Activated CD4-positive, alpha-beta memory T cell treated with anti-CD3 and anti-CD28 coated beads for 36 hours (primary cell): ENCODE data around the gene RNF150. TPM values are rescaled to one million over a fixed set of nuclear protein-coding genes. Genes with fewer than 3 reads are reported as not detected.

Experiments
- CTCF ChIA-PET: fragments of 350-600 bp; sonication (Branson Sonifier 250); formaldehyde crosslinking; loops from one replicate; lab custom pipeline; 2021; ENCODE audit warnings: antibody characterized with exemption, inconsistent platforms; lab: Charles Lee
- POLR2A ChIA-PET: fragments of 350-600 bp; sonication (Branson Sonifier 250); formaldehyde crosslinking; loops from one replicate; lab custom pipeline; 2021; ENCODE audit warnings: antibody characterized with exemption; lab: Charles Lee
- DNase-seq: peaks from one replicate; pipeline ENCODE4 v3.0.0-alpha.2; 2020
- H3K27ac Mint-ChIP-seq: one replicate; pipeline ENCODE4 v1.8.0; 2021; ENCODE audit warnings: mixed read lengths
- H3K27me3 Mint-ChIP-seq: one replicate; pipeline ENCODE4 v1.8.0; 2021; ENCODE audit warnings: mixed read lengths
- H3K36me3 Mint-ChIP-seq: one replicate; pipeline ENCODE4 v1.8.0; 2021; ENCODE audit warnings: mixed read lengths
- H3K4me1 Mint-ChIP-seq: one replicate; pipeline ENCODE4 v1.8.0; 2021; ENCODE audit warnings: low read depth, mixed read lengths
- H3K4me3 Mint-ChIP-seq: one replicate; pipeline ENCODE4 v1.8.0; 2021; ENCODE audit warnings: mild to moderate bottlenecking, mixed read lengths
- H3K9me3 Mint-ChIP-seq: one replicate; pipeline ENCODE4 v1.8.0; 2021; ENCODE audit warnings: mixed read lengths
- intact Hi-C: fragments of 100-400 bp; cut with micrococcal nuclease; formaldehyde crosslinking; loops from one replicate; pipeline ENCODE4 v1.15.1; 2023
- total RNA-seq, 2 experiments: library from RNA; stranded (reverse); gene quantifications; one replicate each; pipeline ENCODE4 v1.2.3, GENCODE V29; 2021

RNF150 gene
- total RNA-seq, 2 experiments from 2014 or later, result not detected

DNA sequence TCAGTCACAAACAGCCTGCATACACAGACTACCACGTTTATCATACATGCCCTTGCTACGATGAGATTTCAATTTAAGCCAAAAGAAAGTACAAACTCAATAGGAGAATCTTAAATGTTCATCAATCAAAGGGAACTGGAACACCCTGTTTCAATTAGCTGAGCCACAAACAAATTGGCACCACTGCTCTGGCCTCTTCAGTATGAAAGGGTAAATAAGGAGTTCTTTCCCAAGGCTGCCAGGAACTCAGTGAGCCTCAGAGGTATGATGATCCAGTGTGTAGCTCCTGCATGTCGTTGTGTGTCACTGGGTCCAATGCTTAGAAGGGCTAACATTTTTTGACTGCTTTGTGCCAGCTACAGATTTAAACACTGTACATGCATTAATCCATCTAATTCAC, 5.4 kb downstream of the RNF150 start:
- peaks cover 44% of the 10 kb centered on the region for H3K27me3 Mint-ChIP-seq
- no peak overlapping the region for H3K4me3 Mint-ChIP-seq
- H3K4me1 Mint-ChIP-seq, result peaks cover 5% of the 10 kb centered on the region
- POLR2A ChIA-PET, result no interaction called here
- intact Hi-C loops, result no loop called here
- no peaks in the 10 kb centered on the region for H3K36me3 Mint-ChIP-seq
- CTCF ChIA-PET, result no interaction called here
- H3K9me3 Mint-ChIP-seq, result no peaks in the 10 kb centered on the region
- no peak for DNase-seq
- no peak overlapping the region for H3K27ac Mint-ChIP-seq

DNA sequence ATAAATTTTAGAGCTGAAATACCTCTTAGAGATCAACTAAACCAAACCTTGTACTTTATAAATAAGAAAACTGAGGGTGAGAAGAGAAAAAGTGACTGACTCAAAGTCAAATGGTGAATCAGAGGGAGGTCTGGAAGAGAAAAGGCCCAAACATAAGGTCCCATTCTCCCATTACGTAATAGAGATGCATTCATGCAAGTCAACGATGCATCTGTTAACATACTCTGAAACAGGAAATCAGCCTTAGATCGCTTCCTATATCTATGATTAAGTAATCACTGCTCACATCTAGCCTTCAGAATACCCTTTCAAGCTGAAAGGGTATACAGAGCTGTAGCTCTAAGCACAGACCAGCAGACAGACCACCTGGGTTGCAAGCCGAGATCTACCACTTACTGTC, 6.5 kb downstream of the RNF150 start:
- peaks cover 39% of the 10 kb centered on the region for H3K27me3 Mint-ChIP-seq
- DNase-seq, result no peak
- peaks cover under 1% of the 10 kb centered on the region for H3K4me1 Mint-ChIP-seq
- CTCF ChIA-PET, result no interaction called here
- intact Hi-C loops, result no loop called here
- H3K27ac Mint-ChIP-seq, result no peak overlapping the region
- no peaks in the 10 kb centered on the region for H3K9me3 Mint-ChIP-seq
- no peak overlapping the region for H3K4me3 Mint-ChIP-seq
- no peaks in the 10 kb centered on the region for H3K36me3 Mint-ChIP-seq
- POLR2A ChIA-PET, result no interaction called here

DNA sequence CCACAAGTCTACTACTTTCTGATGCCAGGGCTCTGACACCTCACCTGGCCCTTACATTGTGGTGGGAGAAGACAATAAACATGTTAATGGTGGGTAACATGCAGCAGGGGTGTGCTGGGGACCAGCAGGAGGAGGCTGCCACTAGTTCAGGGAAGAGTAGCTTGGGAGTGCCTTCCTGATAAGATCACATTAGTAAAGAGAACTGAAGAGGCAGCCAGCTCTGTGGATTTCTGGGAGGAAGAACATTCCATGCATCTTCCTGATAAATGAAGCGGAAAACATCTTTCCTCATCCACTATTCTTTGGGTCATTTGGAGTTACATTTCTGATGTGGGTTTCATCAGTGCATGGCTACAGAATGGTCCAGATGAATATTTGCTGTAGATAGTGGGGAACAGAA, 9.0 kb downstream of the RNF150 start:
- Mint-ChIP-seq H3K27me3 (peaks cover 22% of the 10 kb centered on the region), H3K4me3 (no peak overlapping the region), H3K4me1 (no peaks in the 10 kb centered on the region), H3K36me3 (no peaks in the 10 kb centered on the region), H3K9me3 (no peaks in the 10 kb centered on the region), H3K27ac (no peak overlapping the region)
- ChIA-PET CTCF (no interaction called here), POLR2A (no interaction called here)
- intact Hi-C loops, result no loop called here
- no peak for DNase-seq

DNA sequence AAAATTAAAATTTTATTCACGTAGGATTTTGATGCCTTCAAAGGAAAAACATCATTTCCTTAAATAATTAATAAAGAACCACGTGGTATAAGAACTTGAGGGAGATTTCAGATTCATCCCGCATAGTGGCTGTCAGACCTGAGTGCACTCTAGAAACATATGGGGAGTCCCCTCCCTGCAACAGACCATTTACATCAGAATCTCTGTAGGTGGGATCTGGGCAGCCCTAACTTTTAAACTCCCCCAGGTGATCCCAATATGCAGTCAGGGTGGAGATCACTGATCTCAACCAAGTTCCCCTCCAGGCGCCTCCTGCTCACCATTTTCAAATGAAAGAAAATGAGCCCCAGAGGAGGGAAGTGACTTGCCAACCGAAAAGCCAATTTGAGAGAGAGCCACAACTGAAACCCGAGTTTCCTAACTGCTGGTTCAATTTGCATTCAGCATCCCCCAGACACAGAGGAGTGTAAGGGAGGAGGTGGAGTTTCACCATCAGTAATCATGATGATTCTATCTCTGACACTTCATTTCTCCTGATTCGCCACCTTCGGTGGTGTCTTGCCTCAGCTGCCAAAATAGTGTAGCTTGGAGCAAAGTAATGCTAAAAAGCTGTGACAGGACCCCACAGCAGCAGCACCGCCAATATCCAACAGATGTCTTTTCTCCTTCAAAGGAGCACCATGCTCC, 11.4 kb downstream of the RNF150 start:
- Mint-ChIP-seq H3K27me3 (peaks cover 9% of the 10 kb centered on the region), H3K9me3 (no peaks in the 10 kb centered on the region), H3K4me1 (no peaks in the 10 kb centered on the region), H3K27ac (no peak overlapping the region), H3K4me3 (no peak overlapping the region), H3K36me3 (no peaks in the 10 kb centered on the region)
- intact Hi-C loops, result no loop called here
- DNase-seq, result no peak
- ChIA-PET POLR2A (no interaction called here), CTCF (no interaction called here)

DNA sequence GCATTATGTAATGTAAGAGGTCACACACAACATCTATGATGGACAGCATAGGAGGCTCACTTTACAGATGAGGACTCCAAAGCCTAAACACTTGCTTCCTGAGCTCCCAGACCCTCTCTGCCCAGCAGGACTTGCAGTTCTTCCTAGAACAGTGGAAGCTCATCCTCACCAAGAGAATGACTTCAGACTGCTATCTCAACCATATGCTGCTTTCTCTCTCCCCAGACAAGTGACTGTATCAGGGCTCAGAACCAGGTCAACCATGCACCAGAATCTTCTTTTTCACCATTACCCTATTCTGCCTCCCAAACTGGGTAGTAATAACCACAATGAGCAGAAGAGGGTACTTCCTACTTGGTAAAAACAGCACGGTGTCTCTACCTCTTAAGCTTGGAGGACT, 12.2 kb downstream of the RNF150 start:
- POLR2A ChIA-PET, result no interaction called here
- Mint-ChIP-seq H3K4me1 (no peaks in the 10 kb centered on the region), H3K36me3 (no peaks in the 10 kb centered on the region), H3K27ac (no peak overlapping the region), H3K4me3 (no peak overlapping the region), H3K27me3 (peaks cover 11% of the 10 kb centered on the region), H3K9me3 (peaks cover 2% of the 10 kb centered on the region)
- intact Hi-C loops, result no loop called here
- DNase-seq, result no peak
- CTCF ChIA-PET, result no interaction called here

DNA sequence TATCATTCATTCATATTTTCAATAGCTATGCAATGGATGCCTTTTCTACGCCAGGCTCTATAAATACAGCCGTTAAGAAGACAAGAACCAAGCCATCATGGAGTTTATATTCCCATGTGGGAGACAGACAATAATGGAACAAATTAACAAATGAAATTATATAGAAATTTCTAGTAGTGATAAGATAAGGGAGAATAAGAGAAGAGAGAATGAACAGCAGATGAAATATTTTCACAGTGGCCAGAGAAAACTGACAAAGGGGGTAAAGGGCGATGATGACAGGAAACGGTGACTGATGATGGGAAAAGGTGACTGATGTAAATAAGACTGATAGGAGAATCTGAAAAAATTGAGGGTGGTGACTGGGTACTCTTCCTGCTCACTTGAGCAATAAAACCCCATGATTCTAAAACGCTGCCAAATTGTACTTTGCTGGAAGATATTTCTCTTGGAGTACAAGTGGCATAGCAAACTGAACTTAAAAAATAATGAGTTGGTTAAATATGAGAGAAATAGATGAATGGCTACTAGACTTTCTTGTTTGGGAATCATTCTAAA, 13.2 kb downstream of the RNF150 start:
- intact Hi-C loops, result no loop called here
- no peaks in the 10 kb centered on the region for H3K4me1 Mint-ChIP-seq
- ChIA-PET POLR2A (no interaction called here), CTCF (no interaction called here)
- no peaks in the 10 kb centered on the region for H3K36me3 Mint-ChIP-seq
- H3K9me3 Mint-ChIP-seq, result peaks cover 7% of the 10 kb centered on the region
- no peak overlapping the region for H3K27ac Mint-ChIP-seq
- DNase-seq, result no peak
- H3K27me3 Mint-ChIP-seq, result peaks cover 11% of the 10 kb centered on the region
- no peak overlapping the region for H3K4me3 Mint-ChIP-seq

DNA sequence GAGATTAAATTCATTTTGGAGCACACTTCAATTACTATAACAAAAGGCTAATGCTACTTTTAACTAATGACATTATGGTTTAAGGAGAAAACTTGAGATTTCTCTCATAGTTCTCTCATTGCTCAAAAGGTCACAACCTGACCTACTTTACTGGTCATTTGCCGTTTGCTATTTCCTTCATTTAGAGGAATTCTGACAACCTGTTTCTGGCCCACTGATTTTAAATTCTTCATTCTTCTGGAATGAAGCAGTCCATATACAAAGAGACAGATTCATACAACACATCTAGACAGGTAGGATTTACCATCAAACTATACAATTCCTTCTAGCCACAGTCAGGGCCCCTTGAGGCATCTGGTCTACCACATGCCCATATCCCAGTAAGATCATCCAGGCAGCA, 14.2 kb downstream of the RNF150 start:
- intact Hi-C loops, result no loop called here
- CTCF ChIA-PET, result no interaction called here
- Mint-ChIP-seq H3K36me3 (no peaks in the 10 kb centered on the region), H3K4me3 (no peak overlapping the region), H3K27me3 (peaks cover 6% of the 10 kb centered on the region), H3K9me3 (peaks cover 7% of the 10 kb centered on the region), H3K27ac (no peak overlapping the region), H3K4me1 (no peaks in the 10 kb centered on the region)
- POLR2A ChIA-PET, result no interaction called here
- no peak for DNase-seq

DNA sequence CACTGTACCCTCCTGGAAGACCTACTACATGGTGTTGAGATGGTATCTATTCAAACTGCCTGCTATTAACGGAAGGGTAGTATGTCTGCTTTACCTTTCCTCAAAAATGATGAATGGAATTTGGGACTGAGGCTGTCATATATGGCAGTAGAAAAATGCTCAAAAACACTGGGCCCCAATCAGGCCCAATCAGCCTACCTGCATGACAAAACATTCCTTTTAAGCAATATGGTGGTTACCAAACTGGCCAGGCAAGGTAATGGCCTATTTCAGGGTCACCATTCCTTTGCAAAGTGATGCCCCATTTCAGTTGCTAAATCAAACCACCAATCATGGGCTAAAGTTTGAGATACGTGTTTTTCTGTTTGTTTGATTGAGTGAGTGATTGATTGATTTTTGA, 14.9 kb downstream of the RNF150 start:
- intact Hi-C loops, result no loop called here
- DNase-seq, result no peak
- ChIA-PET CTCF (no interaction called here), POLR2A (no interaction called here)
- Mint-ChIP-seq H3K36me3 (no peaks in the 10 kb centered on the region), H3K27ac (no peak overlapping the region), H3K9me3 (peaks cover 7% of the 10 kb centered on the region), H3K4me1 (no peaks in the 10 kb centered on the region), H3K4me3 (no peak overlapping the region), H3K27me3 (peaks cover 3% of the 10 kb centered on the region)

DNA sequence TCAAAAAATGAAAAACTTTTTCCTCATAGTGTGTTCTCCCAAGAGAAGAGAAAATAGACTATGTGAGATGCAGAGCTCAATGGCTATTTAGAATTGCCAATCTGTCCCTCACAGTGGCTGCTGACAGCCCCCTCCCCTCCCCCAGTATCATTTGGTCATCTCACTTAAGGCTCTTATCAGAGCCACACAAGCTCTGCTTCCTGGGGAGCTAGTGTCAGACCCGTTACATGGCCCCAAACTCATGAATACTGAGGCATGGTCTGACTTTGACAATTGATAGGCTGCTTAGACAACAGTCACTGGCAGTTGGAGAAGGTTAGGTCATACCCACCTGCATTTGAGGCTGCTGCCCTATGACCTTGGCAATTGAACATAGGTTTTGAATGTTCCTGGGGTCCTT, 15.3 kb downstream of the RNF150 start:
- CTCF ChIA-PET, result no interaction called here
- Mint-ChIP-seq H3K4me3 (no peak overlapping the region), H3K36me3 (no peaks in the 10 kb centered on the region), H3K27ac (no peak overlapping the region), H3K4me1 (no peaks in the 10 kb centered on the region), H3K9me3 (peaks cover 7% of the 10 kb centered on the region), H3K27me3 (peaks cover 3% of the 10 kb centered on the region)
- intact Hi-C loops, result no loop called here
- no peak for DNase-seq
- POLR2A ChIA-PET, result no interaction called here

DNA sequence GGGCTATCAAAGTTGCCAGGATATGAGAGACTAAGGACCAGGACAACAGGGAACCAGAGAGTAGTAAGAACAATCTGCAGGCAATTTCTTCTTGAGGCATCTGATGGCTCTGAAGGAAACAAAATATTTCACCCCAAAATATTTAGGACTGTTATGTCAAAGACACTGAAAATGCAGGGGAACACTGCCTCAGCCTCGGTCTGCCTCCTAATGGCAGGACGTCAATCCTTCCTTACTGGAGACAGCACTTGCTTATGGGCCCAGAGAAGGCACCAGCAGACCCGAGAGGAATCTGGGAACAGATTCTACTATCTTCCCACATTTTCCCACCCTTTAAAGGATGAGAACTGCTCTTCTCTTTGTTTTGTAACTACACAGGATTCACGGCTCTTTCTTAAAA, 23.3 kb downstream of the RNF150 start:
- H3K27ac Mint-ChIP-seq, result no peak overlapping the region
- intact Hi-C loops, result no loop called here
- ChIA-PET CTCF (no interaction called here), POLR2A (no interaction called here)
- H3K27me3 Mint-ChIP-seq, result no peaks in the 10 kb centered on the region
- no peaks in the 10 kb centered on the region for H3K9me3 Mint-ChIP-seq
- H3K4me1 Mint-ChIP-seq, result no peaks in the 10 kb centered on the region
- no peak for DNase-seq
- no peaks in the 10 kb centered on the region for H3K36me3 Mint-ChIP-seq
- no peak overlapping the region for H3K4me3 Mint-ChIP-seq

DNA sequence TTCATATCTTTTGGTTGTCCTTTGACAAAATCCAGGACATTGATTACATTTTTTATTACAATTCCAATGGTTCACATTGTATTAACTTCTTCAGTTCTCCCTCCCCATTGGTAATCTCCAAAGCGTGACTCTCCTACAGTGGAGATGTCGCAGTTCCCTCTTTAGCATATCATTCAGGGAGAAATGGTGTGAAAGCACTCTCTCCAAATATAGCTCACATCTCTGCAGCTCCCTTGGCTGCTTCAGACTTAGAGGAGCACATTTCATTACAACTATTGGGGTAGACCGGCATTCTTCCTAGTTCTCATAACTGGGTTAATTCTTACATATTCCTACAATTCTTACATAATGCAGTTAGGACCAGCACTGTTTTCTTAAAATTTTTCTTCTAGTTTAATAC, 25.3 kb downstream of the RNF150 start:
- ChIA-PET POLR2A (no interaction called here), CTCF (no interaction called here)
- DNase-seq, result no peak
- Mint-ChIP-seq H3K9me3 (no peaks in the 10 kb centered on the region), H3K4me3 (no peak overlapping the region), H3K27me3 (no peaks in the 10 kb centered on the region), H3K36me3 (no peaks in the 10 kb centered on the region), H3K27ac (no peak overlapping the region), H3K4me1 (no peaks in the 10 kb centered on the region)
- intact Hi-C loops, result no loop called here

DNA sequence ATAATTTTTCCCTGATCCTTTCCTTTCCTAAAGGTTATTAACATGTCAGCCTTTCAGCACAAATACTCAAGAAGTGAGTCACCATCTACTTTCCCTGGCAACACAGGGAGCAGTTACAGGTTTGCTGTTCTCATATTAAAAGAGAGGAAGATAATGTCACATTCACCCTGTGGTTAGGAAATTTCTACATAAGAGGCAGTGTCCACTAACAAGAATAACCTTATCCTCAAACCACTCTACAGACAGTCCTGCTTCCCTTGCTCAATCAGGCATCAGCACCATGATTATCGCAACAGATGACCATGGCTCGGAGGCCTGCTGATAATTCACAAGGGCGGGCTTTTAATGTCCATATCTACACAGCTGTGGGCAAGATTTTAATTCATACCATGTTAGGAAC, 30.9 kb downstream of the RNF150 start:
- no peak for DNase-seq
- ChIA-PET CTCF (no interaction called here), POLR2A (no interaction called here)
- Mint-ChIP-seq H3K4me1 (no peaks in the 10 kb centered on the region), H3K27me3 (no peaks in the 10 kb centered on the region), H3K36me3 (no peaks in the 10 kb centered on the region), H3K4me3 (no peak overlapping the region), H3K27ac (no peak overlapping the region), H3K9me3 (no peaks in the 10 kb centered on the region)
- intact Hi-C loops, result no loop called here

DNA sequence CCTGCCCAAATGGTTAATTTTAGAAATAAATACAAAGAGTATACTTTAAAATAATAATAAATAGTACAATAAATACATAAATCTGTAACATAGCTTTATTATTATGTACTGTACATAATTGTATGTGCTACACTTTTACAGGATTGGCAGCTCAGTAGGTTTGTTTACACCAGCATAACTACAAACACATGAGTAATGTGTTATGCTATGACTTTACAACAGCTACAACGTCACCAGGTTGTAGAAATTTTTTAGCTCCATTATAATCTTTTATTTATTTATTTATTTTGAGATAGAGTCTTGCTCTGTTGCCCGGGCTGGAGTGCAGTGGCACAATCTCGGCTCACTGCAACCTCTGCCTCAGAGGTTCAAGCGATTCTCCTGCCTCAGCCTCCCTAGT, 31.8 kb downstream of the RNF150 start:
- ChIA-PET CTCF (no interaction called here), POLR2A (no interaction called here)
- H3K9me3 Mint-ChIP-seq, result no peaks in the 10 kb centered on the region
- no peaks in the 10 kb centered on the region for H3K36me3 Mint-ChIP-seq
- no peak overlapping the region for H3K27ac Mint-ChIP-seq
- no peaks in the 10 kb centered on the region for H3K27me3 Mint-ChIP-seq
- no peak overlapping the region for H3K4me3 Mint-ChIP-seq
- no peaks in the 10 kb centered on the region for H3K4me1 Mint-ChIP-seq
- no peak for DNase-seq
- intact Hi-C loops, result no loop called here
